Endothelial cell of umbilical vein (primary cell): ENCODE measurements around the gene PLAC1. TPM values are rescaled to one million over a fixed set of nuclear protein-coding genes. Genes with fewer than 3 reads are reported as not detected.

Experiments used
- BruUV-seq: library from RNA; stranded (reverse); fragments of 400-500 nt; replicated peaks from 2 replicates; lab custom pipeline; 2021; lab: Mats Ljungman, UMichigan
- CTCF ChIA-PET: fragments of 300-600, 350-600 bp; sonication (Branson Sonifier 250); formaldehyde crosslinking; loops from one replicate; lab custom pipeline; 2021; ENCODE audit warnings: antibody characterized with exemption, inconsistent platforms; lab: Charles Lee
- POLR2A ChIA-PET: fragments of 300-600, 350-600 bp; sonication (Branson Sonifier 250); formaldehyde crosslinking; loops from one replicate; lab custom pipeline; 2021; ENCODE audit warnings: antibody characterized with exemption, inconsistent platforms; lab: Charles Lee
- DNase-seq: peaks from one replicate; pipeline ENCODE4 v3.0.0-alpha.2; 2011; ENCODE audit warnings: low read depth, low spot score
- FAIRE-seq: peaks from 2 replicates; lab custom pipeline; 2011; peaks lifted over from hg19 to GRCh38; lab: Jason Lieb, UNC
- H2AFZ ChIP-seq: 2 replicates; pipeline ENCODE4 v1.6.0; 2012; ENCODE audit warnings: low read depth, low read length, control low read depth, inconsistent platforms
- H3K27ac ChIP-seq: 2 replicates; pipeline ENCODE4 v1.5.1; 2011; ENCODE audit warnings: low read depth, mild to moderate bottlenecking, control low read depth, low read length, moderate library complexity; ENCODE audit not compliant: insufficient read depth
- H3K27me3 ChIP-seq, 2 experiments: 2 replicates each; pipeline versions ENCODE4 v1.6.0 to v1.6.1; 2011; ENCODE audit warnings: low read length in 2 of 2, mixed read lengths in 1 of 2; ENCODE audit not compliant: control insufficient read depth in 2 of 2, insufficient read depth in 2 of 2
- H3K36me3 ChIP-seq, 2 experiments: 2 replicates in 1 of 2; 3 replicates in 1 of 2; pipeline ENCODE4 v1.5.1; 2011; ENCODE audit warnings: low read length in 2 of 2, mild to moderate bottlenecking in 1 of 2, moderate library complexity in 1 of 2; ENCODE audit not compliant: control insufficient read depth in 2 of 2, insufficient read depth in 2 of 2; ENCODE audit errors: extremely low read depth in 1 of 2
- H3K4me1 ChIP-seq: 3 replicates; pipeline ENCODE4 v1.5.1; 2011; ENCODE audit warnings: mild to moderate bottlenecking, low read length; ENCODE audit not compliant: control insufficient read depth, insufficient read depth; ENCODE audit errors: extremely low read depth
- H3K4me2 ChIP-seq: 2 replicates; pipeline ENCODE4 v1.6.1; 2011; ENCODE audit warnings: low read length, control low read depth, mixed read lengths; ENCODE audit not compliant: insufficient read depth
- H3K4me3 ChIP-seq, 3 experiments: fragments of 200-600 bp in 1 of 3; sonication (generic), shearing (Covaris generic) in 1 of 3; replicated peaks in 1 of 3; 2 replicates each; pipeline ENCODE4 v1.5.1; 2011 to 2016; ENCODE audit warnings: control low read depth in 3 of 3, low read length in 3 of 3, mild to moderate bottlenecking in 2 of 3, inconsistent platforms in 1 of 3, low read depth in 1 of 3, moderate library complexity in 1 of 3; ENCODE audit not compliant: insufficient read depth in 1 of 3
- H3K79me2 ChIP-seq: 2 replicates; pipeline ENCODE4 v1.6.0; 2012; ENCODE audit warnings: low read length, inconsistent platforms; ENCODE audit not compliant: control insufficient read depth, insufficient read depth
- H3K9ac ChIP-seq: replicated peaks from 2 replicates; pipeline ENCODE3; 2011; ENCODE audit warnings: low read length, control low read depth; ENCODE audit not compliant: insufficient read depth; ENCODE audit errors: extremely low read depth
- H3K9me1 ChIP-seq: replicated peaks from 3 replicates; pipeline ENCODE4 v1.6.0; 2011; ENCODE audit warnings: mild to moderate bottlenecking, low read length; ENCODE audit not compliant: control insufficient read depth, insufficient read depth; ENCODE audit errors: extremely low read depth
- H3K9me3 ChIP-seq: replicated peaks from 2 replicates; pipeline ENCODE4 v1.5.1; 2012; ENCODE audit warnings: low read length, inconsistent platforms; ENCODE audit not compliant: control insufficient read depth, insufficient read depth
- H4K20me1 ChIP-seq: replicated peaks from 2 replicates; pipeline ENCODE3; 2011; ENCODE audit warnings: mild to moderate bottlenecking, low read length; ENCODE audit not compliant: control insufficient read depth, insufficient read depth; ENCODE audit errors: extremely low read depth
- EZH2 ChIP-seq: IDR thresholded peaks from 2 replicates; pipeline ENCODE4 v1.6.1; 2012; ENCODE audit warnings: borderline replicate concordance, low read depth, mild to moderate bottlenecking, moderate library complexity, low read length, inconsistent platforms; ENCODE audit not compliant: severe bottlenecking
- FOS ChIP-seq: IDR thresholded peaks from 2 replicates; pipeline ENCODE4 v1.6.1; 2011; ENCODE audit warnings: mild to moderate bottlenecking, low read length, moderate library complexity, borderline replicate concordance; ENCODE audit not compliant: insufficient read depth
- GATA2 ChIP-seq: IDR thresholded peaks from 2 replicates; pipeline ENCODE4 v1.7.0; 2011; ENCODE audit warnings: low read depth, mild to moderate bottlenecking, moderate library complexity, mixed read lengths, low read length; ENCODE audit not compliant: insufficient read length, insufficient read depth
- JUN ChIP-seq: IDR thresholded peaks from 2 replicates; pipeline ENCODE4 v1.6.1; 2011; ENCODE audit warnings: borderline replicate concordance, low read depth; ENCODE audit not compliant: insufficient read length, insufficient read depth
- MAX ChIP-seq: IDR thresholded peaks from 2 replicates; pipeline ENCODE4 v1.6.1; 2011; ENCODE audit not compliant: insufficient read depth, insufficient read length
- MYC ChIP-seq: IDR thresholded peaks from one replicate; pipeline ENCODE4 v1.6.1; 2011; ENCODE audit warnings: mild to moderate bottlenecking, low read depth, low read length
- POLR2A ChIP-seq: IDR thresholded peaks from 2 replicates; pipeline ENCODE4 v1.6.1; 2012; ENCODE audit warnings: low read depth, mild to moderate bottlenecking, control low read depth, low read length
- POLR2AphosphoS5 ChIP-seq: IDR thresholded peaks from 2 replicates; pipeline ENCODE4 v1.6.1; 2012; ENCODE audit warnings: low read depth, mild to moderate bottlenecking, control low read depth, low read length, moderate library complexity; ENCODE audit not compliant: insufficient read depth
- dilution Hi-C: fragments of 300-500 bp; cut with MboI; formaldehyde crosslinking; loops from one replicate; pipeline ENCODE4 v1.15.0; 2019; ENCODE audit warnings: low sequenced_read_pairs; ENCODE audit not compliant: extremely low pct_ligation_motif_present
- intact Hi-C: fragments of 100-400 bp; cut with micrococcal nuclease; formaldehyde crosslinking; loops from one replicate; pipeline ENCODE4 v1.10.0; 2022
- polyA plus RNA-seq, 4 experiments: library from polyadenylated mRNA; depleted of rRNA in 3 of 4; stranded (reverse) in 3 of 4; unstranded in 1 of 4; fragments of >200 nt; gene quantifications; 2 replicates each; pipeline versions ENCODE4 v1.2.1 to v1.2.3, GENCODE V29; 2011 to 2012; ENCODE audit warnings: missing spikeins in 1 of 4
- total RNA-seq: library from RNA; stranded (reverse); gene quantifications from 2 replicates; pipeline ENCODE4 v1.2.3, GENCODE V29; 2021
- TF ChIP-seq, protein P1 (sequence below), 2 donors: IDR thresholded peaks; 1 replicate in 1 of 2; 2 replicates in 1 of 2; pipeline ENCODE4 v1.5.1; 2011; ENCODE audit warnings: low read length in 2 of 2, mild to moderate bottlenecking in 2 of 2, moderate library complexity in 2 of 2, control low read depth in 1 of 2, inconsistent platforms in 1 of 2, low read depth in 1 of 2; ENCODE audit not compliant: insufficient read depth in 1 of 2; ENCODE audit errors: extremely low read depth in 1 of 2

PLAC1 gene
- total and polyA plus RNA-seq, 2 donors (not counting 3 experiments of a cell fraction or from before 2014, with no cell fraction given) = 0.58 to 2.4 TPM

GRCh38 chrX:134554291-134554690 is 104.0 kb downstream of the PLAC1 start:
- no peak for TF ChIP-seq EZH2
- Histone ChIP-seq H2AFZ (no peak overlapping the region), H3K27me3 (no peaks in the 10 kb centered on the region), H3K9me1 (no peaks in the 10 kb centered on the region), H3K79me2 (no peaks in the 10 kb centered on the region), H3K4me1 (peaks cover 19% of the 10 kb centered on the region), H3K36me3 (no peaks in the 10 kb centered on the region), H3K9me3 (no peaks in the 10 kb centered on the region), H4K20me1 (no peaks in the 10 kb centered on the region), H3K27ac (no peak overlapping the region), H3K9ac (no peak overlapping the region), H3K4me3 (no peak overlapping the region), H3K4me2 (no peak overlapping the region)
- no TSS peak for BruUV-seq
- FAIRE-seq = no peak
- dilution Hi-C loops (no loop called here), intact Hi-C loops (no loop called here)
- ChIA-PET CTCF (interaction anchor here (1.9 kb wide), 1 partner anchor 34 kb away, joined by 6 read pairs; no protein-coding TSS in a partner anchor), POLR2A (no interaction called here)
- DNase-seq = no peak

DNA sequence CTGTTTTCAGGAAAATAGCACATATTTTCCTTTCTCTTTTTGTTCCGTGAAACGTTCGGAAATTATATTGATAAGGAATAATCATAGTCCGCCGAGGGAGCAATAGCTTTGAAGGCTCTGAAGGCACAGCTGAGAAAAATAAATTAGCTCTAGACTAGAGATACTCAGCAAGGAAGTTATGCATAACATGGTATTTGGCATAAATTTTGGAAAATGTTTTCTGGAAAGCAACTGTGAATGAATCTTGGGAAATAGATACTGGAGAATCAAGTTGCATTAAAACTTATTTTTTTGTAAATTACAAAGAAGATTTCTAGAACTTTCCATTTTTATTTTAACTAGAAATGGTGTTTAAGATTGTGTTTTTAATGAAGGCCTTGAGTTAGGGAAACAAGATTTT is 105.9 kb downstream of the PLAC1 start:
- DNase-seq = no peak
- H3K79me2 ChIP-seq = peaks cover 12% of the 10 kb centered on the region
- H3K9me3 ChIP-seq = no peaks in the 10 kb centered on the region
- H3K4me3 ChIP-seq = no peak overlapping the region
- no peaks in the 10 kb centered on the region for H3K27me3 ChIP-seq
- H3K9me1 ChIP-seq = no peaks in the 10 kb centered on the region
- no TSS peak for BruUV-seq
- H3K9ac ChIP-seq = no peak overlapping the region
- dilution Hi-C loops = no loop called here
- no peak overlapping the region for H3K4me2 ChIP-seq
- no peak for TF ChIP-seq MYC
- no peak for TF ChIP-seq GATA2
- no peak for TF ChIP-seq POLR2AphosphoS5
- no peak for TF ChIP-seq MAX
- no peak for TF ChIP-seq POLR2A
- TF ChIP-seq FOS = no peak
- no peak for TF ChIP-seq JUN
- no peak for TF ChIP-seq EZH2
- TF ChIP-seq, protein P1, sequence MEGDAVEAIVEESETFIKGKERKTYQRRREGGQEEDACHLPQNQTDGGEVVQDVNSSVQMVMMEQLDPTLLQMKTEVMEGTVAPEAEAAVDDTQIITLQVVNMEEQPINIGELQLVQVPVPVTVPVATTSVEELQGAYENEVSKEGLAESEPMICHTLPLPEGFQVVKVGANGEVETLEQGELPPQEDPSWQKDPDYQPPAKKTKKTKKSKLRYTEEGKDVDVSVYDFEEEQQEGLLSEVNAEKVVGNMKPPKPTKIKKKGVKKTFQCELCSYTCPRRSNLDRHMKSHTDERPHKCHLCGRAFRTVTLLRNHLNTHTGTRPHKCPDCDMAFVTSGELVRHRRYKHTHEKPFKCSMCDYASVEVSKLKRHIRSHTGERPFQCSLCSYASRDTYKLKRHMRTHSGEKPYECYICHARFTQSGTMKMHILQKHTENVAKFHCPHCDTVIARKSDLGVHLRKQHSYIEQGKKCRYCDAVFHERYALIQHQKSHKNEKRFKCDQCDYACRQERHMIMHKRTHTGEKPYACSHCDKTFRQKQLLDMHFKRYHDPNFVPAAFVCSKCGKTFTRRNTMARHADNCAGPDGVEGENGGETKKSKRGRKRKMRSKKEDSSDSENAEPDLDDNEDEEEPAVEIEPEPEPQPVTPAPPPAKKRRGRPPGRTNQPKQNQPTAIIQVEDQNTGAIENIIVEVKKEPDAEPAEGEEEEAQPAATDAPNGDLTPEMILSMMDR (IDR thresholded peaks at IDR 0.05; ENCODE audit: extremely low read depth in 1 of 2, insufficient read depth in 1 of 2, low read depth in 1 of 2, low read length in 2 of 2) = no peak
- no peak overlapping the region for H3K27ac ChIP-seq
- H3K36me3 ChIP-seq = no peaks in the 10 kb centered on the region
- intact Hi-C loops = no loop called here
- H2AFZ ChIP-seq = no peak overlapping the region
- POLR2A ChIA-PET = no interaction called here
- no peaks in the 10 kb centered on the region for H4K20me1 ChIP-seq
- CTCF ChIA-PET = interaction anchor here (1.2 to 1.9 kb wide), 6 partner anchors 15 to 212 kb away, joined by 3 to 9 read pairs (median 4); no protein-coding TSS in a partner anchor
- FAIRE-seq = no peak
- H3K4me1 ChIP-seq = peaks cover 19% of the 10 kb centered on the region
